SK-MEL-5 (cell line): ENCODE results near the gene PHGDH. TPM values are rescaled to one million over a fixed set of nuclear protein-coding genes. Genes with fewer than 3 reads are reported as not detected.
A peak's percentile ranks its signal among the peaks of the same experiment; 100 is the strongest.

Experiments used
- DNase-seq: peaks from one replicate; pipeline ENCODE4 v3.0.0-alpha.2; 2016; ENCODE audit warnings: low read depth, low spot score
- in situ Hi-C: cut with HindIII; loops from 2 replicates; pipeline ENCODE4 v1.10.0; 2016; ENCODE audit warnings: low sequenced_read_pairs, high pct_unique_total_duplicates, low pct_unique_long_range_greater_than_20kb
- total RNA-seq: library from RNA; depleted of rRNA; stranded (reverse); fragments of >200 nt; shearing (Covaris generic); gene quantifications from 2 replicates; pipeline ENCODE4 v1.2.3, GENCODE V29; 2014

The PHGDH gene
- total RNA-seq, 1 experiment from 2014 or later: 98.5 TPM

DNA sequence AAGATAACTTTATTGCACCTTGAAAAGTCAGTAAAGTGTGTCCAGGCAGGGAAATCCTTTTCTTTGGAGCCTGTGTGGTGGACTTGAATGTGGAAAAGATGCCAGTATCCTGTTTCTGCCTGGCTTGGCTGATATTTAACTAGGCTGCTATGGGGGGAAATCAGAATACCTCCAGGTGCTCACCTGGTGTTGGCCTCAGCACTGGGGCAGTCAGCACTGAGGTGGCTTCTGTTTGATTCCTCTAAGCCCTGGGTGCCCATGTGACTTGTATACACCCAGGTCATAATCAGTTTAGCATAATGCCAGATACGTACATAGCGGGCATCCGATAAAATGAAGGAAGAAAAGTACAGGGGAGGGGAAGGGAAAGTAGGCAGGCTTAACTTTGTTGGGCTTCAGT lies 7.2 kb downstream of the PHGDH start:
- in situ Hi-C loops: no loop called here
- DNase-seq: no peak

DNA sequence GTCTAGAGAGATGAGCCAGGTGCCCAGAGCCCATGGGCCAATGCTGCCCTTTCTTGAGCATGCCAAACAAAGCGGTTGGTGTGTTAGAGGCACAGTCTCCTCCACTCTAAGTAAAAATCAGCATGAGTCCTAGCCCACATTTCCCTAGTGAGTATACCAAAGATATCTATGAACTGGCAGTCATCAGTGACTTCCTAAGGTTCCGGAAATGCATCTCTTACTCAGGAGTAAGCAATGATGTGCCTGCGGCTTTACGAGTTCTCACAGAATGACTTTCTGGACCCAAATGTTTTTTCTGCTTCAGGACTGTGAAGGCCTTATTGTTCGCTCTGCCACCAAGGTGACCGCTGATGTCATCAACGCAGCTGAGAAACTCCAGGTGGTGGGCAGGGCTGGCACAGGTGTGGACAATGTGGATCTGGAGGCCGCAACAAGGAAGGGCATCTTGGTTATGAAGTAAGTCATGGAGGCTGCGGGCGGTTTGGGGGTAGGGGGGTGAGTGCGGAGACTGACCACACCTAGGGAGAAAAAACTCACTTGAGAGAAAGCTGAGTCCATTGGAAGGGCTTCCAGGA lies 9.2 kb downstream of the PHGDH start:
- in situ Hi-C loops: no loop called here

DNA sequence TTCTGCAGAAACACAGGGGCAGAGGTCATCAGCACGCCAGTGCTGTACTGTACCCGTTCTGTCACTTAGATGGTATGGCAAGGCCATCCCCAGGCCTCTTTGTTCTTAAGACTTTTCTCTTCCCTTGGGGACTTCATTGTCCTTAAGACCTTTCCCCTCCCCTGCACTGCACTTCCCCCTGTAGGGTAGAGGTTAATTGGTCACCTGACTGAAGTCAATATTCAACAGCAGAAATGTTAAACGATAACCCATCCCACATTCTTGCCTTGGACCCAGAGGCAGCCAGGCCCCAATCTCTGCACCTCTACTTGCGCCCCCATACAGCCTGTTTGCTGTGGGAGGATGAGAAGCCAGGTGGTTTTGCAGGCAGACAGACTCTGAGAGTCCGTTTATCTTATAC lies 10.2 kb downstream of the PHGDH start:
- no peak for DNase-seq
- in situ Hi-C loops: no loop called here

More for the DNA sequence above, 9.2 kb downstream of the PHGDH start:
- no peak for DNase-seq

- no peak for DNase-seq
- in situ Hi-C loops: no loop called here
Measured at GRCh38 chr1:119724611-119725218, 13.0 kb downstream of the PHGDH start.

- in situ Hi-C loops: no loop called here
- no peak for DNase-seq
Measured at GRCh38 chr1:119725626-119726025, 13.9 kb downstream of the PHGDH start.

- in situ Hi-C loops: no loop called here
- DNase-seq: no peak
Measured at GRCh38 chr1:119727991-119728390, 16.3 kb downstream of the PHGDH start.

GRCh38 chr1:119729044-119729443 lies 17.3 kb downstream of the PHGDH start:
- in situ Hi-C loops: no loop called here
- no peak for DNase-seq

DNA sequence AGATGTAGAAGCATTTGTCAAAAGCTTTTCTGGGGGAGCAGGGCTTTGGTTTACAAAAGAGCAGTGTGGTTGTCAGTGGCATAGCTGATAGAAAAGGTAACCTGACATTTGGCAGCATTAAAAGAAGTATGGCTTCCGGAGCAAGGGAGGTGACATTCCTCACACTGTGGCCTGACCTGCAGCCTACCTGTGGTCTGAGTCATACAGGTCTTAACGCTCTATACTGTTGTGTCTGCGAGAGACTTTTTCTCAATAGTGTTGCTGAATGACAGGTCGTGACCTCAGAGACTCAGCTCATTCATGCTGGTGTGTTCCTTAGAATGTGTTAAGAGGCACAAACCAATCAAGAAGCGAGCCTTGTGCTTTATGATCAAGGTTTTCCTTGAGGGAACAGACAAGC lies 19.3 kb downstream of the PHGDH start:
- no peak for DNase-seq
- in situ Hi-C loops: no loop called here

- peak; percentile 16 for DNase-seq
- in situ Hi-C loops: no loop called here
Measured at GRCh38 chr1:119731741-119732430, 20.2 kb downstream of the PHGDH start.

GRCh38 chr1:119732465-119733168 lies 20.9 kb downstream of the PHGDH start:
- in situ Hi-C loops: no loop called here
- peak; percentile 95 for DNase-seq

DNA sequence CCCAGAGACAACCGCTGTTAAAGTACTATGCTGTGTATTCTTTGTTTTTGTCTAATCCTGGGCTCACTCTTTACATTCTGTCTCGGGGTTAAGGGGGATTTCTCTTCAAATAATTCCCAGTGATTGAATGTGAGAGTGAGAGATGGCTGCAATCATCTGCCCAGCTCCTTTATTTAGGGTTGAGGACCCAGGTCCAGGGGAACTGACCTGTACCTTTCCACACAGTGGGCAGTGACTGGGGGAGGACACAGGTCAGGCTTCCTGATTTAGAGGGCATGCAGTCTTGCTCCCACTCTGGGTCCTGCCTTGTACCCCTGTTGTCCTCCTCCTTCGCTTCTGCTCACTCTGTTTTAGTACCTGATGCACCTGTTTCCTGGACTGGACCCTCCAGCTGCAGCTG lies 22.0 kb downstream of the PHGDH start:
- DNase-seq: no peak
- in situ Hi-C loops: no loop called here

DNA sequence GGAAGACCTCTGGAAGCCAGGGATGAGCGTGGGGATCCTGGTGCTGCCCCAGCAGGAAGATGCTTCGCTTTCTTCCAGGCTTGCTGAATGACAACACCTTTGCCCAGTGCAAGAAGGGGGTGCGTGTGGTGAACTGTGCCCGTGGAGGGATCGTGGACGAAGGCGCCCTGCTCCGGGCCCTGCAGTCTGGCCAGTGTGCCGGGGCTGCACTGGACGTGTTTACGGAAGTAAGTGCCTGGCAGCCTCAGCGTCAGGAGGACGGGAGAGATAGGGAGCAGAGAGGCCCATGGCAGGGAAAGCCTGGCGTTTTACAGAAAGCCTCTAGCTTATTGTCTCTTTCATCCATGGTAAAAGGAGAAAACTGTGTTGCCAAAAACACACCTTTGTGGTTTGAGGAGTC lies 23.5 kb downstream of the PHGDH start:
- no peak for DNase-seq
- in situ Hi-C loops: no loop called here

DNA sequence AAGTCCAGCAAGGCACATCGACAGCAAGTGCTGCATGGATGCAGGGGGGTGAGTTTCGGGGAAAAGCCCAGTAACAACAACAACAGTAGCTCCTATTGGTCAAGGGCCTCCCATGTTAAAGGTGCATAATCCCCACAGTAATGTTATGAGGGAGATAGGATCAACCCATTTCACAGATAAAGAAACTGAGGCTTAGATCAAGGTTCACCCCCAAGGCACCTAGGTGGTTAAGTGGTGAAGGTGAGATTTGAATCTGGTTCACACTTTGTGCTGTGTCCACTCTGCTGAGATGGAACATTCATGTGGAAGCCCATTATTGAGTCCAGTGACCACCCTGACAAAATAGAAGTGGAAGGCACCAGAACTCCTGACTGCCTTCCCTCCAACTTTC lies 24.9 kb downstream of the PHGDH start:
- no peak for DNase-seq
- in situ Hi-C loops: no loop called here

DNA sequence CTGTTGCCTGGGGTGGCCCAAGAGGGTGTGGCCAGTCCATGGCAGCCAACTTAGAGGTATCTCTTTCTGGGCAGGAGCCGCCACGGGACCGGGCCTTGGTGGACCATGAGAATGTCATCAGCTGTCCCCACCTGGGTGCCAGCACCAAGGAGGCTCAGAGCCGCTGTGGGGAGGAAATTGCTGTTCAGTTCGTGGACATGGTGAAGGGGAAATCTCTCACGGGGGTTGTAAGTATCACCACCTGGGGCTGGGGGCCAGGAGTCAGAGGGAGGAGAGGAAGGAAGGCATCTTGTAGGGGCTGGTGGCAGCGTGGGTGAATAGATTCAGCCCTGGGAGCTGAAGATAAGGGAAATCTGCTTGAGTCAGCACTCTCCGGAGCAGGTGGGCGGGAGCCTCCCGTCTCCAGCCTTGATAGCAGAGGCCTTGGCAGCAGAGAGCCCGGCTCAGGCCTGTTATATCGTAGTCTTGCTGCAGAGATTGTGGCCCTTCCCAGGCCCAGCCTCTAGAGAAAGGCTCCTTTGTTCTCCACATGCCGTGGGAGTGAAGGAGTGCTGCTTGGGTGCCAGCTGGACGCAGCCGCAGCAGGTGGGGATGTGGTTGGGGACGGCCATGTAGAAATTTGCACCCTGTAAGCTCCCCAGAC lies 25.4 kb downstream of the PHGDH start:
- DNase-seq: peak; percentile 81
- in situ Hi-C loops: no loop called here

GRCh38 chr1:119738100-119738720 lies 26.5 kb downstream of the PHGDH start:
- in situ Hi-C loops: no loop called here
- DNase-seq: no peak

- in situ Hi-C loops: no loop called here
- DNase-seq: no peak
Measured at GRCh38 chr1:119739150-119739549, 27.4 kb downstream of the PHGDH start.

GRCh38 chr1:119740261-119740660 lies 28.5 kb downstream of the PHGDH start:
- in situ Hi-C loops: no loop called here
- DNase-seq: no peak
